Activated CD4-positive, alpha-beta memory T cell treated with anti-CD3 and anti-CD28 coated beads, Interleukin-2, amount 10 ng/mL, durations not matched to agents 7 days and 5 days (primary cell): ENCODE measurements around the gene WSB2. TPM values are rescaled to one million over a fixed set of nuclear protein-coding genes. Genes with fewer than 3 reads are reported as not detected.
A peak's percentile ranks its signal among the peaks of the same experiment; 100 is the strongest.
"Not testable (repeated sequence)": the region's sequence is repeated elsewhere in the genome, so short reads cannot be mapped to it uniquely, and the experiment has no call there.

ENCODE experiments used
- CTCF ChIA-PET: fragments of 350-600 bp; sonication (Branson Sonifier 250); formaldehyde crosslinking; loops from one replicate; lab custom pipeline; 2021; ENCODE audit warnings: antibody characterized with exemption, inconsistent platforms; lab: Charles Lee
- POLR2A ChIA-PET: fragments of 350-600 bp; sonication (Branson Sonifier 250); formaldehyde crosslinking; loops from one replicate; lab custom pipeline; 2021; ENCODE audit warnings: antibody characterized with exemption; lab: Charles Lee
- DNase-seq: peaks from one replicate; pipeline ENCODE4 v3.0.0-alpha.2; 2020
- H3K27ac Mint-ChIP-seq: one replicate; pipeline ENCODE4 v1.8.0; 2021; ENCODE audit warnings: mild to moderate bottlenecking, mixed read lengths
- H3K27me3 Mint-ChIP-seq: one replicate; pipeline ENCODE4 v1.8.0; 2021; ENCODE audit warnings: mixed read lengths
- H3K36me3 Mint-ChIP-seq: one replicate; pipeline ENCODE4 v1.8.0; 2021; ENCODE audit warnings: low read depth, mixed read lengths
- H3K4me1 Mint-ChIP-seq: one replicate; pipeline ENCODE4 v1.8.0; 2021; ENCODE audit warnings: mixed read lengths
- H3K4me3 Mint-ChIP-seq: one replicate; pipeline ENCODE4 v1.8.0; 2021; ENCODE audit warnings: mild to moderate bottlenecking, mixed read lengths
- H3K9me3 Mint-ChIP-seq: one replicate; pipeline ENCODE4 v1.8.0; 2021; ENCODE audit warnings: mixed read lengths
- total RNA-seq, 2 experiments: library from RNA; stranded (reverse); gene quantifications; one replicate each; pipeline ENCODE4 v1.2.3, GENCODE V29; 2021

Gene WSB2
- total RNA-seq, 2 experiments from 2014 or later: 49.6 to 53.9 TPM

GRCh38 chr12:118089782-118090181 lies 28.8 kb upstream of the WSB2 start:
- POLR2A ChIA-PET: no interaction called here
- Mint-ChIP-seq H3K9me3 (no peaks in the 10 kb centered on the region), H3K27ac (no peak overlapping the region), H3K4me1 (no peaks in the 10 kb centered on the region), H3K4me3 (no peak overlapping the region), H3K27me3 (no peaks in the 10 kb centered on the region), H3K36me3 (no peaks in the 10 kb centered on the region)
- CTCF ChIA-PET: no interaction called here
- DNase-seq: no peak

GRCh38 chr12:118082161-118082560 lies 21.2 kb upstream of the WSB2 start:
- POLR2A ChIA-PET: no interaction called here
- Mint-ChIP-seq H3K36me3 (no peaks in the 10 kb centered on the region), H3K27ac (no peak overlapping the region), H3K9me3 (no peaks in the 10 kb centered on the region), H3K4me3 (no peak overlapping the region), H3K27me3 (no peaks in the 10 kb centered on the region), H3K4me1 (no peaks in the 10 kb centered on the region)
- CTCF ChIA-PET: interaction anchor here (1.2 to 1.4 kb wide), 2 partner anchors 17 to 39 kb away, joined by 3 to 5 read pairs; no protein-coding TSS in a partner anchor
- DNase-seq: no peak

- POLR2A ChIA-PET: not testable (repeated sequence)
These were observed 20.5 kb upstream of the WSB2 start for GRCh38 chr12:118081521-118081920.

GRCh38 chr12:118073768-118074167 lies 12.8 kb upstream of the WSB2 start:
- H3K27me3 Mint-ChIP-seq: no peaks in the 10 kb centered on the region
- no peaks in the 10 kb centered on the region for H3K36me3 Mint-ChIP-seq
- ChIA-PET CTCF (no interaction called here), POLR2A (no interaction called here)
- DNase-seq: no peak
- H3K4me3 Mint-ChIP-seq: no peak overlapping the region
- peaks cover under 1% of the 10 kb centered on the region for H3K4me1 Mint-ChIP-seq
- H3K9me3 Mint-ChIP-seq: no peaks in the 10 kb centered on the region
- H3K27ac Mint-ChIP-seq: no peak overlapping the region

More at GRCh38 chr12:118081521-118081920, 20.5 kb upstream of the WSB2 start:
- H3K4me1 Mint-ChIP-seq, DNase-seq, H3K4me3 Mint-ChIP-seq, H3K27me3 Mint-ChIP-seq, H3K9me3 Mint-ChIP-seq, H3K27ac Mint-ChIP-seq, H3K36me3 Mint-ChIP-seq: not testable (repeated sequence)
- CTCF ChIA-PET: interaction anchor here (0.6 to 1.4 kb wide), 3 partner anchors 17 to 40 kb away, joined by 3 to 5 read pairs (median 3); no protein-coding TSS in a partner anchor

GRCh38 chr12:118070650-118071049 lies 9.7 kb upstream of the WSB2 start:
- Mint-ChIP-seq H3K4me1 (peaks cover 20% of the 10 kb centered on the region), H3K4me3 (no peak overlapping the region), H3K9me3 (no peaks in the 10 kb centered on the region), H3K27ac (no peak overlapping the region), H3K36me3 (no peaks in the 10 kb centered on the region), H3K27me3 (peaks cover 6% of the 10 kb centered on the region)
- CTCF ChIA-PET: interaction anchor here (0.7 kb wide), 1 partner anchor 16 kb away, joined by 4 read pairs; no protein-coding TSS in a partner anchor
- no peak for DNase-seq
- POLR2A ChIA-PET: no interaction called here

- no peaks in the 10 kb centered on the region for H3K36me3 Mint-ChIP-seq
- H3K9me3 Mint-ChIP-seq: no peaks in the 10 kb centered on the region
- H3K27ac Mint-ChIP-seq: no peak overlapping the region
- H3K27me3 Mint-ChIP-seq: peaks cover 6% of the 10 kb centered on the region
- ChIA-PET POLR2A (no interaction called here), CTCF (interaction anchor here (0.7 to 1.4 kb wide), 3 partner anchors 14 to 600 kb away, joined by 3 to 4 read pairs (median 3); no protein-coding TSS in a partner anchor)
- no peak for DNase-seq
- peaks cover 42% of the 10 kb centered on the region for H3K4me1 Mint-ChIP-seq
- no peak overlapping the region for H3K4me3 Mint-ChIP-seq
These were observed 7.5 kb upstream of the WSB2 start for GRCh38 chr12:118068445-118068844.

- Mint-ChIP-seq H3K9me3 (no peaks in the 10 kb centered on the region), H3K36me3 (peaks cover under 1% of the 10 kb centered on the region), H3K27me3 (peaks cover 6% of the 10 kb centered on the region), H3K4me1 (peaks cover 54% of the 10 kb centered on the region), H3K4me3 (no peak overlapping the region), H3K27ac (no peak overlapping the region)
- POLR2A ChIA-PET: interaction anchor here (1.1 to 6.3 kb wide), 4 partner anchors 9 to 71 kb away, joined by 3 to 31 read pairs (median 4); partner anchors contain the start of gene PEBP1
- no peak for DNase-seq
- CTCF ChIA-PET: interaction anchor here (0.7 to 3.2 kb wide), 14 partner anchors 9 to 312 kb away, joined by 3 to 14 read pairs (median 4); partner anchors contain the start of genes PEBP1 and VSIG10
These were observed 4.4 kb upstream of the WSB2 start for GRCh38 chr12:118065380-118065779.

GRCh38 chr12:118064608-118065007 lies 3.6 kb upstream of the WSB2 start:
- peak overlapping the region; percentile 33 for H3K4me3 Mint-ChIP-seq
- peak overlapping the region; percentile 29 for H3K27ac Mint-ChIP-seq
- CTCF ChIA-PET: interaction anchor here (0.9 to 3.2 kb wide), 12 partner anchors 10 to 312 kb away, joined by 3 to 15 read pairs (median 5); partner anchors contain the start of genes PEBP1, SUDS3 and VSIG10
- no peaks in the 10 kb centered on the region for H3K9me3 Mint-ChIP-seq
- DNase-seq: no peak
- POLR2A ChIA-PET: interaction anchor here (0.7 to 6.3 kb wide), 4 partner anchors 13 to 72 kb away, joined by 3 to 40 read pairs (median 17); partner anchors contain the start of genes PEBP1 and RFC5
- peaks cover 61% of the 10 kb centered on the region for H3K4me1 Mint-ChIP-seq
- H3K27me3 Mint-ChIP-seq: peaks cover 6% of the 10 kb centered on the region
- peaks cover 4% of the 10 kb centered on the region for H3K36me3 Mint-ChIP-seq

- ChIA-PET POLR2A (interaction anchor here (0.6 to 6.3 kb wide), 5 partner anchors 12 to 73 kb away, joined by 3 to 40 read pairs (median 3); partner anchors contain the start of genes PEBP1 and RFC5), CTCF (interaction anchor here (0.6 to 3.2 kb wide), 10 partner anchors 9 to 345 kb away, joined by 3 to 15 read pairs (median 6); partner anchors contain the start of genes PEBP1 and SUDS3)
- DNase-seq: no peak
- Mint-ChIP-seq H3K9me3 (no peaks in the 10 kb centered on the region), H3K27ac (peak overlapping the region; percentile 41), H3K4me1 (peaks cover 69% of the 10 kb centered on the region), H3K4me3 (peak overlapping the region; percentile 91), H3K36me3 (peaks cover 7% of the 10 kb centered on the region), H3K27me3 (peaks cover 6% of the 10 kb centered on the region)
These were observed 2.8 kb upstream of the WSB2 start for GRCh38 chr12:118063576-118064391.

GRCh38 chr12:118061873-118062843 lies 1.2 kb upstream of the WSB2 start:
- Mint-ChIP-seq H3K27ac (peak overlapping the region; percentile 90), H3K4me1 (peaks cover 58% of the 10 kb centered on the region), H3K36me3 (peaks cover 7% of the 10 kb centered on the region), H3K27me3 (peaks cover 5% of the 10 kb centered on the region), H3K9me3 (no peaks in the 10 kb centered on the region), H3K4me3 (peak overlapping the region; percentile 91)
- POLR2A ChIA-PET: interaction anchor here (0.9 to 6.3 kb wide), 13 partner anchors 9 to 314 kb away, joined by 3 to 40 read pairs (median 8); partner anchors contain the start of genes PEBP1, RFC5, SUDS3 and TAOK3
- DNase-seq: peak; percentile 28
- CTCF ChIA-PET: interaction anchor here (0.7 to 1.0 kb wide), 2 partner anchors 314 to 1314 kb away, joined by 3 read pairs; partner anchors contain the start of gene SUDS3

- H3K4me1 Mint-ChIP-seq: peaks cover 55% of the 10 kb centered on the region
- CTCF ChIA-PET: interaction anchor here (0.8 to 1.2 kb wide), 3 partner anchors 187 to 317 kb away, joined by 3 to 6 read pairs (median 3); partner anchors contain the start of gene SUDS3
- no peaks in the 10 kb centered on the region for H3K9me3 Mint-ChIP-seq
- peaks cover 7% of the 10 kb centered on the region for H3K36me3 Mint-ChIP-seq
- POLR2A ChIA-PET: interaction anchor here (0.8 to 6.3 kb wide), 15 partner anchors 7 to 316 kb away, joined by 3 to 40 read pairs (median 7); partner anchors contain the start of genes PEBP1, RFC5, SUDS3 and TAOK3
- peak; percentile 47 for DNase-seq
- peak overlapping the region; percentile 84 for H3K27ac Mint-ChIP-seq
- no peaks in the 10 kb centered on the region for H3K27me3 Mint-ChIP-seq
- H3K4me3 Mint-ChIP-seq: peak overlapping the region; percentile 81
These were observed 523 bp downstream of the WSB2 start for GRCh38 chr12:118060301-118061010.
